ENCODE results near the gene HMG20A. TPM values are rescaled to one million over a fixed set of nuclear protein-coding genes. Genes with fewer than 3 reads are reported as not detected.

The HMG20A gene
- total RNA-seq, 2 donors from 2014 or later, result 49.8 to 58.2 TPM

- WGBS, 2 experiments (ENCODE audit: insufficient coverage in 1 of 2, insufficient read length in 1 of 2), result 87% methylated on average over 8 to 10 of the region's 11 CpGs
- peaks cover 3% of the 10 kb centered on the region for H3K27me3 Mint-ChIP-seq (ENCODE audit: insufficient read depth)
- no peak overlapping the region for H3K4me3 Mint-ChIP-seq
- no peaks in the 10 kb centered on the region for H3K36me3 ChIP-seq (ENCODE audit: control insufficient read depth, insufficient read depth, low read length)
- no peak for DNase-seq
- H3K27ac ChIP-seq (ENCODE audit: low read depth, low read length), result no peak overlapping the region
- H3K27me3 ChIP-seq (ENCODE audit: control insufficient read depth, insufficient read depth, low read length, poor library complexity, severe bottlenecking), result no peaks in the 10 kb centered on the region
- H3K27ac Mint-ChIP-seq, result no peak overlapping the region
- H3K4me1 ChIP-seq (ENCODE audit: control insufficient read depth, insufficient read depth, low read length), result no peaks in the 10 kb centered on the region
- H3K36me3 Mint-ChIP-seq (ENCODE audit: low read depth), result no peaks in the 10 kb centered on the region
- no peaks in the 10 kb centered on the region for H3K9me3 ChIP-seq (ENCODE audit: control insufficient read depth, low read length)
- peak; percentile 45 for TF ChIP-seq CTCF (conservative IDR thresholded peaks at IDR 0.05)
- H3K9me3 Mint-ChIP-seq, result no peaks in the 10 kb centered on the region
- H3K4me1 Mint-ChIP-seq, result peaks cover 17% of the 10 kb centered on the region
- no peak overlapping the region for H3K9ac ChIP-seq (ENCODE audit: extremely low read depth, low read length, poor library complexity, severe bottlenecking)
- H3K4me3 ChIP-seq (ENCODE audit: low read length), result no peak overlapping the region
These were observed 94.1 kb downstream of the HMG20A start for GRCh38 chr15:77514641-77515402.

GRCh38 chr15:77515613-77516012 is 94.9 kb downstream of the HMG20A start:
- Mint-ChIP-seq H3K36me3 (ENCODE audit: low read depth) (no peaks in the 10 kb centered on the region), H3K9me3 (no peaks in the 10 kb centered on the region), H3K27ac (peak overlapping the region; percentile 1), H3K27me3 (ENCODE audit: insufficient read depth) (peaks cover 3% of the 10 kb centered on the region), H3K4me3 (no peak overlapping the region), H3K4me1 (peaks cover 17% of the 10 kb centered on the region)
- no peaks in the 10 kb centered on the region for H3K27me3 ChIP-seq (ENCODE audit: control insufficient read depth, insufficient read depth, low read length, poor library complexity, severe bottlenecking)
- TF ChIP-seq CTCF (conservative IDR thresholded peaks at IDR 0.05), result no peak
- DNase-seq, result no peak
- WGBS, 2 experiments (ENCODE audit: insufficient coverage in 1 of 2, insufficient read length in 1 of 2), result 90 to 92% methylated on average over 2 of the region's 2 CpGs
- no peak overlapping the region for H3K4me3 ChIP-seq (ENCODE audit: low read length)
- H3K9me3 ChIP-seq (ENCODE audit: control insufficient read depth, low read length), result no peaks in the 10 kb centered on the region
- H3K4me1 ChIP-seq (ENCODE audit: control insufficient read depth, insufficient read depth, low read length), result no peaks in the 10 kb centered on the region
- H3K27ac ChIP-seq (ENCODE audit: low read depth, low read length), result no peak overlapping the region
- no peak overlapping the region for H3K9ac ChIP-seq (ENCODE audit: extremely low read depth, low read length, poor library complexity, severe bottlenecking)
- no peaks in the 10 kb centered on the region for H3K36me3 ChIP-seq (ENCODE audit: control insufficient read depth, insufficient read depth, low read length)

GRCh38 chr15:77516076-77516475 is 95.4 kb downstream of the HMG20A start:
- no peak for TF ChIP-seq CTCF (conservative IDR thresholded peaks at IDR 0.05)
- Mint-ChIP-seq H3K36me3 (ENCODE audit: low read depth) (no peaks in the 10 kb centered on the region), H3K27ac (no peak overlapping the region), H3K4me1 (peaks cover 14% of the 10 kb centered on the region), H3K9me3 (no peaks in the 10 kb centered on the region), H3K4me3 (no peak overlapping the region), H3K27me3 (ENCODE audit: insufficient read depth) (peaks cover 3% of the 10 kb centered on the region)
- 91 to 99% methylated on average over 7 of the region's 7 CpGs for WGBS, 2 experiments (ENCODE audit: insufficient coverage in 1 of 2, insufficient read length in 1 of 2)
- H3K36me3 ChIP-seq (ENCODE audit: control insufficient read depth, insufficient read depth, low read length), result no peaks in the 10 kb centered on the region
- DNase-seq, result no peak
- H3K9me3 ChIP-seq (ENCODE audit: control insufficient read depth, low read length), result no peaks in the 10 kb centered on the region
- H3K4me1 ChIP-seq (ENCODE audit: control insufficient read depth, insufficient read depth, low read length), result no peaks in the 10 kb centered on the region
- H3K4me3 ChIP-seq (ENCODE audit: low read length), result no peak overlapping the region
- H3K27ac ChIP-seq (ENCODE audit: low read depth, low read length), result no peak overlapping the region
- no peaks in the 10 kb centered on the region for H3K27me3 ChIP-seq (ENCODE audit: control insufficient read depth, insufficient read depth, low read length, poor library complexity, severe bottlenecking)
- no peak overlapping the region for H3K9ac ChIP-seq (ENCODE audit: extremely low read depth, low read length, poor library complexity, severe bottlenecking)
